Gastrocnemius medialis (tissue), 4 donors: ENCODE results near the gene CPTP.

Experiments
- POLR2A ChIP-seq, 2 donors: fragments of 450-650 bp; IDR thresholded peaks; one replicate each; pipeline ENCODE4 v1.6.1; 2017; ENCODE audit warnings: antibody characterized with exemption in 2 of 2, mild to moderate bottlenecking in 2 of 2, moderate library complexity in 2 of 2
- TF ChIP-seq, protein P1 (sequence below), 5 experiments: fragments of 450-650 bp in 3 of 5; fragments of 200-600 bp in 2 of 5; sonication (generic) in 2 of 5; IDR thresholded peaks in 4 of 5; conservative IDR thresholded peaks in 1 of 5; 1 replicate in 4 of 5; 2 replicates in 1 of 5; pipeline ENCODE4 v1.5.1; 2016 to 2019; ENCODE audit warnings: antibody characterized with exemption in 5 of 5, mild to moderate bottlenecking in 3 of 5, moderate library complexity in 3 of 5

DNA sequence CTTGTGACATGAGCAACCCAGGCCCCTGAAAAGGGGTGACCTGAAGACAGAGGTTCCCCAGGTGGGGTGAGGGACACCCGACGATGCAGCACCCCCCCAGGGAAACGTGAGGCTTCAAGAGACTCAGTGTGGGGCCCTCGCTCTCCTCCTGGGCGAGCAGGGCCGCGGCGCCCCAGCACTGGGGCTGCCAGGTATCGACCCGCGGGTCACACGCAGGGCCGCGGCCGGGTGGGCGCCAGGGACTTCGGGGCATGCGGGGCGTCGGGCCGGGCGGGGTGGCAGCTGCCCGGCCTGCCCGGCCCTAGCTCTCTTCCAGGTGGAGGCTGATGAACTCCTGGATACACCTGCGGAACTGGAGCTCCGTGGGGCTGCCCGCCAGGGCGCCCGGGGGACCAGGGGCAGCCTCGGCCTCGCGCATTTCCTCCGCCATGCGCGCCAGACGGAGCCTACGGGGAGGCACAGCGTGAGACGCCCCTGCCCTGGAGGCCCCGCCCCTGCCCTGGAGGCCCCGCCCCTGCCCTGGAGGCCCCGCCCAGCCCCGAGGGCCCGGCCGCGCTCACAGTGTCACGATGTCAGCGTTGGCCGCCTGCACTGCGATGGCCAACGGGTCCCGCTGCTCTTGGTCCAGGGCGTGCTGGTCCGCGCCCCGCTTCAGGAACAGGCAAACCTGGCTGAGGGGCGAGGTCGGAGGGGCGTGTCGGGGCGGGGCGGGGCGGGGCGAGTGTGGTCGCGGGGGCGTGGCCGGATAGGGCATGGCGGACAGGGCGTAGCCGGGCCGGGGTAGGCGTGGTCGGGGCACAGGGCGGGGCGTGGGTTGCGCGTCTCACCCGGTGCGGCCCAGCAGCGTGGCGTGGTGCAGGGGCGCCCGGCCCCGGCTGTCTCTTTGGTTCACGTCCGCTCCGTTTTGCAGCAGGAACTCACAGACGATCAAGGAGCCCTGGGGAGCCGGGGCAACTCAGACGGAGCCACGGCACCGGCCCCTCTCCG is 31.0 kb upstream of the CPTP start:
- TF ChIP-seq, protein P1, sequence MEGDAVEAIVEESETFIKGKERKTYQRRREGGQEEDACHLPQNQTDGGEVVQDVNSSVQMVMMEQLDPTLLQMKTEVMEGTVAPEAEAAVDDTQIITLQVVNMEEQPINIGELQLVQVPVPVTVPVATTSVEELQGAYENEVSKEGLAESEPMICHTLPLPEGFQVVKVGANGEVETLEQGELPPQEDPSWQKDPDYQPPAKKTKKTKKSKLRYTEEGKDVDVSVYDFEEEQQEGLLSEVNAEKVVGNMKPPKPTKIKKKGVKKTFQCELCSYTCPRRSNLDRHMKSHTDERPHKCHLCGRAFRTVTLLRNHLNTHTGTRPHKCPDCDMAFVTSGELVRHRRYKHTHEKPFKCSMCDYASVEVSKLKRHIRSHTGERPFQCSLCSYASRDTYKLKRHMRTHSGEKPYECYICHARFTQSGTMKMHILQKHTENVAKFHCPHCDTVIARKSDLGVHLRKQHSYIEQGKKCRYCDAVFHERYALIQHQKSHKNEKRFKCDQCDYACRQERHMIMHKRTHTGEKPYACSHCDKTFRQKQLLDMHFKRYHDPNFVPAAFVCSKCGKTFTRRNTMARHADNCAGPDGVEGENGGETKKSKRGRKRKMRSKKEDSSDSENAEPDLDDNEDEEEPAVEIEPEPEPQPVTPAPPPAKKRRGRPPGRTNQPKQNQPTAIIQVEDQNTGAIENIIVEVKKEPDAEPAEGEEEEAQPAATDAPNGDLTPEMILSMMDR (IDR thresholded peaks at IDR 0.05 in 4 of 5, conservative IDR thresholded peaks at IDR 0.05 in 1 of 5), result no peak
- no peak for TF ChIP-seq POLR2A (IDR thresholded peaks at IDR 0.05)
